ENCODE measurements around the gene GPR171. TPM values are rescaled to one million over a fixed set of nuclear protein-coding genes. Genes with fewer than 3 reads are reported as not detected.

Gene GPR171
- total RNA-seq, 1 experiment from 2014 or later = not detected

GRCh38 chr3:151213151-151213550 lies 10.1 kb upstream of the GPR171 start:
- Histone ChIP-seq H3K4me2 (ENCODE audit: low read length) (no peak overlapping the region), H3K36me3 (ENCODE audit: low read depth, low read length) (no peaks in the 10 kb centered on the region), H3F3A (ENCODE audit: low read length, unreplicated experiment) (no peaks in the 10 kb centered on the region), H3K9ac (ENCODE audit: low read length) (no peak overlapping the region), H3K4me1 (ENCODE audit: insufficient read depth, low read length) (peaks cover 2% of the 10 kb centered on the region; the same call in 1 of the 2 replicates), H3K27me3 (ENCODE audit: low read length) (no peaks in the 10 kb centered on the region), H3K9me2 (replicated peaks; ENCODE audit: low read length) (no peaks in the 10 kb centered on the region), H3K4me3 (ENCODE audit: low read length) (no peak overlapping the region), H3K27ac (ENCODE audit: low read length) (no peak overlapping the region), H3K79me2 (ENCODE audit: low read length) (no peaks in the 10 kb centered on the region), H2AFZ (ENCODE audit: low read length) (no peak overlapping the region), H3K9me3 (ENCODE audit: low read length) (no peaks in the 10 kb centered on the region), H4K20me1 (ENCODE audit: low read length) (no peaks in the 10 kb centered on the region)
- CTCF ChIA-PET = no interaction called here
- no peak for DNase-seq
- ATAC-seq = no peak
- POLR2A ChIA-PET (ENCODE audit: unreplicated experiment) = no interaction called here
- intact Hi-C loops (cut with micrococcal nuclease) = no loop called here
- no peak for TF ChIP-seq EZH2phosphoT487 (IDR thresholded peaks at IDR 0.05; ENCODE audit: borderline replicate concordance, low read length)
- no peak for TF ChIP-seq CTCF (conservative IDR thresholded peaks at IDR 0.05; ENCODE audit: low read depth, low read length)
- TF ChIP-seq EZH2 (IDR thresholded peaks at IDR 0.05; ENCODE audit: low read length, unreplicated experiment) = no peak
- no TSS peak for BruUV-seq (replicated peaks)

GRCh38 chr3:151210676-151211381 lies 7.8 kb upstream of the GPR171 start:
- Histone ChIP-seq H3K4me3 (ENCODE audit: low read length) (no peak overlapping the region), H3K27me3 (ENCODE audit: low read length) (no peaks in the 10 kb centered on the region), H3F3A (ENCODE audit: low read length, unreplicated experiment) (no peaks in the 10 kb centered on the region), H3K4me2 (ENCODE audit: low read length) (0 out of 2 replicates have a peak overlapping the region, but pooled peaks have one; percentile 1), H3K79me2 (ENCODE audit: low read length) (no peaks in the 10 kb centered on the region), H3K4me1 (ENCODE audit: insufficient read depth, low read length) (no peaks in the 10 kb centered on the region), H3K36me3 (ENCODE audit: low read depth, low read length) (no peaks in the 10 kb centered on the region), H4K20me1 (ENCODE audit: low read length) (no peaks in the 10 kb centered on the region), H3K9me2 (replicated peaks; ENCODE audit: low read length) (no peaks in the 10 kb centered on the region), H3K9ac (ENCODE audit: low read length) (no peak overlapping the region), H3K27ac (ENCODE audit: low read length) (no peak overlapping the region), H3K9me3 (ENCODE audit: low read length) (no peaks in the 10 kb centered on the region), H2AFZ (ENCODE audit: low read length) (no peak overlapping the region)
- POLR2A ChIA-PET (ENCODE audit: unreplicated experiment) = no interaction called here
- CTCF ChIA-PET = no interaction called here
- intact Hi-C loops (cut with micrococcal nuclease) = no loop called here
- ATAC-seq (no peak), DNase-seq (peak; percentile 21)
- BruUV-seq (replicated peaks) = no TSS peak
- TF ChIP-seq EZH2 (IDR thresholded peaks at IDR 0.05; ENCODE audit: low read length, unreplicated experiment) (no peak), CTCF (conservative IDR thresholded peaks at IDR 0.05; ENCODE audit: low read depth, low read length) (peak; percentile 58), EZH2phosphoT487 (IDR thresholded peaks at IDR 0.05; ENCODE audit: borderline replicate concordance, low read length) (no peak)

- H3K9me2 ChIP-seq (replicated peaks; ENCODE audit: low read length) = no peaks in the 10 kb centered on the region
- TF ChIP-seq EZH2phosphoT487 (IDR thresholded peaks at IDR 0.05; ENCODE audit: borderline replicate concordance, low read length) (no peak), EZH2 (IDR thresholded peaks at IDR 0.05; ENCODE audit: low read length, unreplicated experiment) (no peak), CTCF (conservative IDR thresholded peaks at IDR 0.05; ENCODE audit: low read depth, low read length) (no peak)
- DNase-seq (no peak), ATAC-seq (no peak)
- H3K4me1 ChIP-seq (ENCODE audit: insufficient read depth, low read length) = no peaks in the 10 kb centered on the region
- no peaks in the 10 kb centered on the region for H3K79me2 ChIP-seq (ENCODE audit: low read length)
- BruUV-seq (replicated peaks) = no TSS peak
- no peak overlapping the region for H3K4me2 ChIP-seq (ENCODE audit: low read length)
- no peak overlapping the region for H3K4me3 ChIP-seq (ENCODE audit: low read length)
- no peaks in the 10 kb centered on the region for H4K20me1 ChIP-seq (ENCODE audit: low read length)
- H3K9me3 ChIP-seq (ENCODE audit: low read length) = no peaks in the 10 kb centered on the region
- CTCF ChIA-PET = no interaction called here
- H3K27ac ChIP-seq (ENCODE audit: low read length) = no peak overlapping the region
- no peaks in the 10 kb centered on the region for H3K36me3 ChIP-seq (ENCODE audit: low read depth, low read length)
- no peaks in the 10 kb centered on the region for H3K27me3 ChIP-seq (ENCODE audit: low read length)
- no peak overlapping the region for H2AFZ ChIP-seq (ENCODE audit: low read length)
- POLR2A ChIA-PET (ENCODE audit: unreplicated experiment) = no interaction called here
- H3F3A ChIP-seq (ENCODE audit: low read length, unreplicated experiment) = no peaks in the 10 kb centered on the region
- no peak overlapping the region for H3K9ac ChIP-seq (ENCODE audit: low read length)
- intact Hi-C loops (cut with micrococcal nuclease) = no loop called here
Observed at GRCh38 chr3:151209654-151210053, 6.6 kb upstream of the GPR171 start.
